GM19397 (cell line): ENCODE data around the gene GOLGA8J.
"Not testable (repeated sequence)": the region's sequence is repeated elsewhere in the genome, so short reads cannot be mapped to it uniquely, and the experiment has no call there.

Source experiments
- ATAC-seq: cut with Tn5 transposase; IDR thresholded peaks from one replicate; pipeline ENCODE4 v1.9.1; 2021; ENCODE audit warnings: mild to moderate bottlenecking, moderate library complexity; ENCODE audit not compliant: unreplicated experiment

GOLGA8J gene, protein sequence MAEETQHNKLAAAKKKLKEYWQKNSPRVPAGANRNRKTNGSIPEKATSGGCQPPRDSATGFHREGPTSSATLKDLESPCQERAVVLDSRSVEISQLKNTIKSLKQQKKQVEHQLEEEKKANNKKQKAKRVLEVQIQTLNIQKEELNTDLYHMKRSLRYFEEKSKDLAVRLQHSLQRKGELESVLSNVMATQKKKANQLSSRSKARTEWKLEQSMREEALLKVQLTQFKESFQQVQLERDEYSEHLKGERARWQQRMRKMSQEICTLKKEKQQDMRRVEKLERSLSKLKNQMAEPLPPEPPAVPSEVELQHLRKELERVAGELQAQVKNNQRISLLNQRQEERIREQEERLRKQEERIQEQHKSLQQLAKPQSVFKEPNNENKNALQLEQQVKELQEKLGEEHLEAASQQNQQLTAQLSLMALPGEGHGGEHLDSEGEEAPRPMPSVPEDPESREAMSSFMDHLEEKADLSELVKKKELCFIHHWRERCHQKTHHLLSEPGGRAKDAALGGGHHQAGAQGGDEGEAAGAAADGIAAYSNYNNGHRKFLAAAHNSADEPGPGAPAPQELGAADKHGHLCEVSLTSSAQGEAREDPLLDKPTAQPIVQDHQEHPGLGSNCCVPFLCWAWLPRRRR

DNA sequence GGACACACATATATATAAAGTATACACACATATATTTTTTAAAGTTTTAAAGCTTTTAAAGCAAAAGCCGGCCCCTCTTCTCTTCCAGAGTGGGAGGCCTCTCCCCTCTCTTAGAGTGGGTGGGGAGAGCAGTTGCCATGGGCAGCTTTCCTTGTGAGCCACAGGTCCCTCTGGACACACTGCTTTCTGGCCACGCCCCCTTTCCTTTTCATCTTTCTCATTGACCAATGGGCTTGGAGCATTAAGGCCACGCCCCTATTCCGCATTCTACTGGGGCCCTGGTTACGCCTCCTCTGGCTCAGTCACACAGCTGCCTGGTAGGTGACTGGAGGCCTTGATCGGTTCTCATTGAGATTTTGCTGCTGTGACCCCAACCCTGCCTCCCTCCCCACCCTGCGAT is at the start of gene GOLGA8J:
GOLGA8J (plus strand) TSS at position 301 of the 400 bp plus-strand sequence; CDS start at position 399, 98 bp downstream.
- ATAC-seq = not testable (repeated sequence)

DNA sequence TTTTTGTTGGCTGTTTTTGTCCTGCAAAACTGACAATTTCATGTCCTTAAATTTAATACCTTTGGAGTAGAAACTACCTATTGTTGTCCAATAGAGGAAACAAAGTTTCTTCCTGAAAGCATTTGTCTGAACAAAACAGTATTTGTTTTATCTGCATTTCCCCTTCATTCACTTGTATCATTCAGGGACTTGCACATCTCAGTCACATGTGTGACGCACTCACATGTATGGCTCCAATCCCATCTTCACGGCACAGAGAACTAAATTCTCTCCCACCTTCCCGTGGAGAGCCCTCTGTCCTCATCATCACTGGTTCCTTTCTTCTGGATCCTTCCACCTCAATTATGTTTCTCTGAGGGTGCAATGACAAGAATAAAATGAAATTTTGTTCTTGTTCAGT is 49.5 kb upstream of the GOLGA8J start:
- ATAC-seq = no peak

DNA sequence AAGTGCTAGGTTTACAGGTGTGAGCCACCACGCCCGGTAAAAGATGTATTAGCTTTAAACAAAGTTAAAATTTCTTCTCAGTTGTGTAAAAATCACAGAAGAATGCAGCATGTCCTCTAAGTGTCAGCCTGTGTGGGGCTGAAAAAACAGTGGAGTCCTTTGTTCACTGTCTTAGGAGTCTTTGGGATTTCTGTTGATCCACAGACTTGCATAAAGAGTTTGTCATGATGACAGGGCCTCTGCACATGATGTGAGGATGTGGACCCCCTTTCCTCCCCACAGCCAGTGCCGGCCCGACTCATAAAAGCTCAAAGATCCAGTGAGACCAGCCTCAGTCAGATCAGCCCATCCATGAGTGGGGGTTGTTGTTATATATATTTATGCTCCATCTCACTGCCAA is 49.0 kb upstream of the GOLGA8J start:
- no peak for ATAC-seq

DNA sequence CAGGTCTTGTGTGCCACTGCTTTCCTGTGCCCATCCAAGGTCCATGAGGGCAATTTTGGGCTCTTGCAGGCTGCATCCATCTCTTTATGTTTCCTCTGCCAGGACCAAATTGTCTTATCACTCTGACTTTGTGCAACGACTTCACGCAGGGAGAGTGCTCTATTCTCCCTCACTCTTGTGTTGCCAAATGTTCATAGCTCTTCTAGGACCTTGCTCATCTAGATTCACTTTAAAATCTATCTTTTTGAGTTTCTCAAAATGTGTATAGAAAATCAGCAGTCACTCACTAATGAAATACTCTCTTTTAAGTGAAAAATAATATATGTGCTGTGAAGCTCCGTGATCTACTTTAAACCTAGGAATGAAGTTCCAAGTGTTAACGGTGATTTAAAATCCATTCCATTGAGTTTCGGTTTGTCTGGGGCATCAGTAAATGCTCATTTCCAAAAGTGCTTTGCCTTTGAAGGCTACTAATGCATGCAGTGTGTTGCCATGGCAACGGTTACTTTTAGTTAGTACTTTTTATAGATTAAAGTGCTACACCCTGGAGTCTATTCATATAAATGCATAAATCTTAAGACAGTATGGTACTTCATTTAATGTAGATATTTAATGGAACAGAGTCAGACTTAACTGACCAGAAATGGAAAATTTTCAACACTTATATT is 46.6 kb upstream of the GOLGA8J start:
- ATAC-seq = no peak

DNA sequence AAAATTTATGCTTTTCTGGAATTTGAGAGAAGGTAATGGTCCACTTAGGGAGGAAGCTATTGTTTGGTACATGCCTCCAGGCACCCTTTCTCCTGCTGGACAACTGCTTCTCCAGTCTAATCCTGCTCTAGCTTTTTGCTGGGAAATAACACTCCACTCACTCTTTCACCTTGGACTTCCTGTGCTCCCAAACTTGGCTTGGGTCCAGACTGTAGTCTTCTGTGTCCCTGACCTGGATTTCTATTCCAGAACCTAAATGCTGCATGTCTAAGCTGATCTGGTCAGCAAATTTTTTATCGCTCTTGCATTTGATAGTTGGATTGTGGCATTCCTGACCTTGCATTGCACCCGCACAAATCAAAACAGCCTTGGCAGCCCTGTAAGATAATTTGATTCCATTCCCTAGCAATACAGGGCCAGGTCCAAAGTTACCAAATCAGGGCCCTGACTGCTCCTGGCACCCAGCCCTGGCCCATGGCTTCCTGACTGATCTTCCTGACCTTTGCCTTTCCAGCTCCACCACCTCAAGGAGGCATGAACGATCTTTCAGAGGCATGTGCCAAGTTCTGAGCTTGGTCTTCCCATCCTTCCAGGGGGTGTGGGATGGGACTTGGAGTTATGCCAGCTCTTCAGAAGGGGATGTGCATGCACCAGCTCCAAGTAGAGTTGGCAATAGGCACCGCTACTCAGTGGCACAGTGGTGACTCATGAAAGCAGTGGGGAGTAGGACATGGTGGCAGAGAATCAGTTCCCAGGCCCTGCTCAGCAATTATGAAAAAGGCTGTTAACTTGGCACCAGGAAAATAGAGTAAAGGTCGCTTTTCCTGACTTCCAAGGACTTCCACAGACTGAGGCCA is 43.9 kb upstream of the GOLGA8J start:
- no peak for ATAC-seq

DNA sequence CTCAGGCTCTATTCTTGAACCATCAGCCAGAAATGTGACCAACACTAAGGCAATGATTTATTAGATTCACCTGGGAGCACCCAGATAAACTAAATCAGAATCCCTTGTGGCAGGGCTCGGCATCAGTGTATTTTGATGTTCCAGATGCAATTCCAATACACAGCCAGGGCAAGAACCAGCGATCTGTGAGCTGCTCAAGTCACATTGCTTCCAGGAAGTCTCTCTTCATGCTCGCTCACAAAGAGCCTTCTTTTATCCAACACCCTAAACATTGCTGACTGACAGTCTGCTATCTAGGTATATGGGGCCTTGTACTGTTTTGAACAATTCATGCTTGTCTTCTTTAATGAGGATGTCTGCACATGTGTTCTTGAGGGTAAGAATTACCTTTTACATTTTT is 40.9 kb upstream of the GOLGA8J start:
- ATAC-seq = no peak

DNA sequence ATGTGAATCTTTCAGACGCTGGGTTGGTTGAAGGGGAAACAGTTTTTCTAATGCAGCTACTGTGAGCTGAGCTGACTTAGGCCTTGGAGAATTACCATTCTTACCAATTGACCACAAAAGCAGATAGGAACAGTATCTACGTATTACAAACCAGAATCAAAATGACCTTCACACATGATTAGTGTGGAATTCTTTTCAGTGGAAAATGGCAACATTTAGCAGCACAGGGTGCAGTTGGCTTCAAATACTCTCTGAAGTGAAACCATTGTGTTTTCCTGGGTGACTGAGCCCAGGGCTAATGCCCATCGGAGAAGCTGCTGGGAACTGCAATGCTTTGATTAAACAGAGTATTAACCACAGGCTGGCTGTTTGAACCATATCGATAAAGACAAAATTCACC is 40.2 kb upstream of the GOLGA8J start:
- no peak for ATAC-seq

DNA sequence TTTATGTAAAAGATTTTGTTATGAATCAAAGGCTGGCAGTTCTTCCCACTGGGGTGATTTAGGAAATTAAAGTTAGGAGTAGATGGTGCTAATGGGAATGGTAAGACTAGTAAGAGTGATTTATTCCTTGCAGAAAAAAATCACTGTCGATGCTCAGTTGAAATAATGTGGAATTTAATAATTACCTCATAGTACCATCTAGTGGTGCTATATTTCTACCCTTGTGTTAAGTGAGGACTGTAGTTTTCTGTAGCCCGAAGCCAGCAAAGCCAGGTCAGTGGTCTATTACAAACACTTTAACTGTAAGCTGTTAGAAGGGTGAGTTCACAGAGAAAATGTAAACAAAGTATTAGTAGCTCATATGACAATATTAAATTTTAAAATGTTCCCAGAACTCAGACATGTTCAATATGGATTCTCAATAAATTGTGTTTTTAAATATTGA is 39.5 kb upstream of the GOLGA8J start:
- no peak for ATAC-seq

DNA sequence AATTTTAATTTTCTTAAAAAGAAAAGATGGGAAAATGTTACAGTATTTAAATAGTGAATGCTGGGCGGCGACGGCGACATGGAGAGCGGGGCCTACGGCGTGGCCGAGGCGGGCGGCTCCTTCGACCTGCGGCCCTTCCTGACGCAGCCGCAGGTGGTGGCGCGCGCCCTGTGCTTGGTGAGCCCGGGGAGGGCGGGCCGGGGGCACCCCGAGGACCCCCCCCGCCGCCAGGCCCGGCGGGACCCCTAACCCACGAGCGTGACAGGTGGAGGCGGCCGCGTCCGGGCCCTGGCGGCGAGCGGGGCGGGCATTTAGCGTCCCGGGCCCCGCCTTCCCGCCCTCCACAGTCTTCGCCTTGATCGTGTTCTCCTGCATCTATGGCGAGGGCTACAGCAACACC is 38.4 kb upstream of the GOLGA8J start:
- no peak for ATAC-seq

DNA sequence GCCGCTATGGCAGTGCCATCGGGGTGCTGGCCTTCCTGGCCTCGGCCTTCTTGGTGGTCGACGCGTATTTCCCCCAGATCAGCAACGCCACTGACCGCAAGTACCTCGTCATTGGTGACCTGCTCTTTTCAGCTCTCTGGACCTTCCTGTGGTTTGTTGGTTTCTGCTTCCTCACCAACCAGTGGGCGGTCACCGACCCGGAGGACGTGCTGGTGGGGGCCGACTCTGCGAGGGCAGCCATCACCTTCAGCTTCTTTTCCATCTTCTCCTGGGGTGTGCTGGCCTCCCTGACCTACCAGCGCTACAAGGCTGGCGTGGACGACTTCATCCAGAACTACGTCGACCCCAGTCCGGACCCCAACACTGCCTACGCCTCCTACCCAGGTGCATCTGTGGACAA is 37.9 kb upstream of the GOLGA8J start:
- ATAC-seq = not testable (repeated sequence)

DNA sequence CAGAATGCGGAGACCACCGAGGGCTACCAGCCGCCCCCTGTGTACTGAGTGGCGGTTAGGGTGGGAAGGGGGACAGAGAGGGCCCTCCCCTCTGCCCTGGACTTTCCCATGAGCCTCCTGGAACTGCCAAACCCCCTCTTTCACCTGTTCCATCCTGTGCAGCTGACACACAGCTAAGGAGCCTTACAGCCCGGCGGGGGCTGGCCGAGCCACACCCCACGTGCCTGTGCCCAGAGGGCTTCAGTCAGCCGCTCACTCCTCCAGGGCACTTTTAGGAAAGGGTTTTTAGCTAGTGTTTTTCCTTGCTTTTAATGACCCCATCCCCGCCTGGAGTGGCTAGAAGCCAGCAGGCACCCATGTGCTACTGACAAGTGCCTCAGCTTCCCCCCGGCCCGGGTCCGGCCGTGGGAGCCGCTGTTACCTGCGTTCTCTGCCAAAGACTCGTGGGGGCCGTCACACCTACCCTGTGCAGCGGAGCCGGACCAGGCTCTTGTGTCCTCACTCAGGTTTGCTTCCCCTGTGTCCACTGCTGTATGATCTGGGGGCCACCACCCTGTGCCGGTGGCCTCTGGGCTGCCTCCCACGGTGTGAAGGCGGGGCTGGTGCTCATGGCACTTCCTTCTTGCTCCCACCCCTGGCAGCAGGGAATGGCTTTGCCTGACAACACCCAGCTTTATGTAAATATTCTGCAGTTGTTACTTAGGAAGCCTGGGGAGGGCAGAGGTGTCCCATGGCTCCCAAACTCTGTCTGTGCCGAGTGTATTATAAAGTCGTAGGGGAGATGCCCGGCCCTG is 37.3 kb upstream of the GOLGA8J start:
- ATAC-seq = not testable (repeated sequence)

DNA sequence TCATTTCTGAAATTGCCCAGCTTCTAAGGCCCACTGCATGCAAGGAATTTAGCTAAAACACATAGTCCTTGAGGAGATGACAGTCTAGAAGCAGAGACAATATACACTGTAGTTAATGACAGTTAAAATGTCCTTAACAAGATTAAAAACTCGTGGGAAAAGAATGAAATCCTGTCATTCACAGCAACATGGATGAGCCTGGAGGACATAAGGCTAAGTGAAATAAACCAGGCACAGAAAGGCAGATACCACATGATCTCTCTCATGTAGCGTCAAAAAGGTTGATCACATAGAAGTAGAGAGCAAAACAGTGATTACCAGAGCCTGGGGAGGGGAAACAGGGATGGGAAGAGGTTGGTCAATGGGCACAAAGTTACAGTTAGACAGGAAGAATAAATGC is 36.3 kb upstream of the GOLGA8J start:
- no peak for ATAC-seq

DNA sequence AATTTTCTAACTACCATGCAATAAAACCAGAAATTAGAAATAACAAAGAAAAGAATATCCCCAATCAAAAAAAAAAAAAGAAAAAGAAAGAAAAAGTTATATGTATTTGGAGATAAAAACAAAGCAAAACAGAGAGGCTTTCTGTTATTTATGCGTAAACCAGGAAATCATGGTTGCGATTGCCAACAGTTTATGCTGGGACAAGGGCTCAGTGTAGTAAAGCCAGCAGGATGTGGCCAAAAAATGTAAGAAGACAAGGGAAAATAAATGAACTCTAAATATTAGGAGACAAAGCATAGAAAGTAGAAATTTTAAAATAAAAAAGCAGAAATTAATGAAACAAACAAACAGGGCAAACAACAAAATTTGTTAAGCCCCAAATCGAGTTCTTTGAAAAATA is 27.2 kb upstream of the GOLGA8J start:
- no peak for ATAC-seq

DNA sequence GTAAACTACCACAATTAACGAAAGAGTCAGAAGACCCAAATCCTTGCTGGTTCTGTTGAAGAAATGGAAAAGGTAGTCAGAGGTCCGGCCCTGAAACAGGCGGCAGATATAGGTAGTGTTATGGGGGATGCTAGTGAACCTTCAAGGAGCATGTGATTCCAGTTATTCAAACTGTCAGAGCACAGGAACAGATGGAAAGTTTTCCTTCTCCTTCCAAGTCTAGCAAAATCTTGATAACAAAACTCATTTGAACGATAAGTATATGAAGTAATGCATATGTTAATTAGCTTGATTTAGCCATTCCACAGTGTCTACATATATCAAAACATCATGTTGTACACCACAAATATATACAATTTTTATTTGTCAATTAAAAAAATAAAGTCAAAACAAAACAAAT is 26.6 kb upstream of the GOLGA8J start:
- ATAC-seq = no peak

DNA sequence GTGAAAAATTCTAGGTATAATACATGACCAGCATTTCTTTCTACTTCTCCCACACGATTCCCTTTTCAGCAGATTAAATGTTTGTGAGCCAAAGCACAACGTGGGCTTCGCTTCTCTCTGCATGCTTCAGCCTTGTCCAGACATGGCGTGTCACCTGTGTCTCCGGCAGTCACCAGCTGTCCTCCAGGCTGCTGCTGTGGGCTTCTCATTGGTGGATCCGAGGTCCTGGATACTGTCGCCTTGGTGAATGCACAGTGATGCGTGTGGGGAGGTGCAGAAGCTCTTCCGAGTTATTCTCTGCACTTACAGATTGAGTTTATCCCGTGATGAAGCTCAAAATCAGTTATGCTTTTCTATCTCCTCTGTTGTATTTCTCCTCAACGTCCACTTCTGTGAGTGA is 23.0 kb upstream of the GOLGA8J start:
- no peak for ATAC-seq

DNA sequence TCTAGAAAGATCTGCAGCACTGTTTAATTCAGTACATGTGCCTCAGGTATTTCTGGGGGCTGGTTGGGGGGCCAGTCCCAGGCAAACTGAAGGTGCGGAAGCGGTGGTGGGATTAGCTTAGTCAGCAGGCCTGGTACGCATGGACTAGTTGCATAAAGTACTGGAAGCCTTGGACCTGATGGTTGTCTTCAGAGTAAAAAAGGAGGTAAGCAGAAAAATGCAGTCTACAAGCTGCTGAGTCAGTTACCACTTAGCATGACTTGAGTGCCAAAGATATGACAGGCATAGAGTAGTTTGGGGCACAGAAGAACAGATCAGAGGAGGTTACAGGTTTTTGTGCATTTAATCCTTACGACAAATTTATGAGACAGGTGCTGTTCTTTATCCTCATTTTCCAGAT is 19.9 kb upstream of the GOLGA8J start:
- ATAC-seq = no peak

DNA sequence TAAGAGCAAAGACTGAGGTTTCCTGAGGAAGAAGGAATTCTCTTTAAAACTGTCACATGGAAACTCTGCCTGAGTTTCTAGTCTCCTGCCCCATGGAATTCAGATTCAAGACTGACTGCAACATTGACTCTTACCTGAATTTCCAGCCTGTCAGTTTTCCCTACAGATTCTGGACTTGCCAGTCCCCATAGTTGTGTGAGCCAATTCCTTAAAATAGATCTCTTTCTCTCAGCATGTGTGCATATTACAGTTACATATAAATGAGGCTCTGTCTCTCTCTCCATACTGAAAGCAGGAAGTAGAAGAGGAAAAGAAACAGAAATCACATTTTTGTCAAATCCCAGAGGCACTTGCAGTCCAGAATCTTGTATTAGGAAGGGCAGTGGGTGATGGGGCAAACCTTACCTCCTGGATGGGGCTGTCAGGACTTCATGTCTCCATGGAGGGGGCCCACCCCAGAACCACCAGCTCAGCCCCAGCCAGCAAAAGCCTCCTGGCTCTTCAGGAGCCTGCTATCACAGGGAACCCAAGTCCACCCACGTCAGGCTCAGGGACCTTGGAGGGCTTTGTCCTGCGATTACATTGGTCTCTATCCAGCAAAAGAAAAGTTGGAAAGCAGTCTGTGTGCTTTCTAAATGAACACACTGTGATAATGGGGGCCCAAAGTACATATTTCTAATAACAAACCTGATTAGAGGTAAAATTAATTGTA is 18.8 kb upstream of the GOLGA8J start:
- no peak for ATAC-seq

DNA sequence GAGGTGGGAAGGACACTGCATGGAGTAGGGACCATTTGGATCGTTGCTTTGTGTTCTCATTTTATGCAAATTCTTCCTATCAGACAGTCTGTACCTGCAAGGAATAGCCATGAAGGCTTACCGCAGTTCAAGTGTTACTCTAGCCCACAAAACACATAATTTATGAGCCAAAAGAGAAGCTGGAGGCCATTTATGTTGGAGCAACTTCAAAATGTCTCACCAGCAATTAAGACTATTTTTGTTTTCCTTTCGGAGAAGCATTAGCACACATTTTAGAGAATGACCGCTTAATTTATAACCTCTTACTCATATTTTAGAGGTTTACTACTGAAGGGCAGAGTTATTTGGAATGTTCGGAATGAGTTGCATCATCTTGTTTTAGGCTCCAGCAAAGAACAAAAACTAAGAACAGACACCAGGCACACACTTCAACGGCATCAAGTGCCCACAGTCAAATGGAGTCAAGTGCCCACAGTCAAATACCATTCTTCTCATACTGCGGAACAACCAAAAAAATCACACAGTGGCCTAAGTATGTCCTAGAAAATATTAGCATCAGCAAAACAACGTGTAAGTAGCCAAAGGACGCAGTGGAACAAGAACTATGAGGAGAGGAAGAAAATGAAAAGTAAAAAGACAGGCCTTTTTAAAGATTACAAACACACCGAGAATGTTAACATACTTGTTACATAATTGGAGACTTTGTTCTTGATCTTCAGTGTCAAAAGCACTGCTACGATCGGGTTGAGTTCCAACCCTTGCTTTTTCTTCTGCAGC is 17.5 kb upstream of the GOLGA8J start:
- no peak for ATAC-seq

DNA sequence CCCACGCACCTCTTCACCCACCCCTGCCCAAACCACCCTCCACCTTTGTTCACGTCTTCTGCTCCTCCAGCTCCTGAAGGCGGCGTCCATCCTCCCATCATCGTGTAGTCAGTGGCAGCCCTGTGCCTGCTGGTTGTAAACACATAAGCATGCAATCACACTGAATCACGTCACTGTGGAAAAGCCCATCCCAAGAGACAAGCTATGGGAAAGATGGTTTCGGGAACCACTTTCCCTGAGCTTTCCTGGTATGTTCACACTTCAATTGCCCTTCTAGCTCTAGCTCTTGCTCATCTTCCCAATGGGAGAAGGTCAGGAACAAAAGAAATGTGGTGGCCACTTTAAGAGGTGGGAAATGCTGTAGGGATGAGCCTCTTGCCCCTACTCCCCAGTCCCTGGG is 14.4 kb upstream of the GOLGA8J start:
- ATAC-seq = no peak
